Right hindlimb (tissue), 1 donor: Measurements from ENCODE around the gene RAD51B.
A peak's percentile ranks its signal among the peaks of the same experiment; 100 is the strongest.

Experiments
- DNase-seq: peaks from one replicate; pipeline ENCODE4 v3.0.0-alpha.2; 2018

RAD51B gene

DNA sequence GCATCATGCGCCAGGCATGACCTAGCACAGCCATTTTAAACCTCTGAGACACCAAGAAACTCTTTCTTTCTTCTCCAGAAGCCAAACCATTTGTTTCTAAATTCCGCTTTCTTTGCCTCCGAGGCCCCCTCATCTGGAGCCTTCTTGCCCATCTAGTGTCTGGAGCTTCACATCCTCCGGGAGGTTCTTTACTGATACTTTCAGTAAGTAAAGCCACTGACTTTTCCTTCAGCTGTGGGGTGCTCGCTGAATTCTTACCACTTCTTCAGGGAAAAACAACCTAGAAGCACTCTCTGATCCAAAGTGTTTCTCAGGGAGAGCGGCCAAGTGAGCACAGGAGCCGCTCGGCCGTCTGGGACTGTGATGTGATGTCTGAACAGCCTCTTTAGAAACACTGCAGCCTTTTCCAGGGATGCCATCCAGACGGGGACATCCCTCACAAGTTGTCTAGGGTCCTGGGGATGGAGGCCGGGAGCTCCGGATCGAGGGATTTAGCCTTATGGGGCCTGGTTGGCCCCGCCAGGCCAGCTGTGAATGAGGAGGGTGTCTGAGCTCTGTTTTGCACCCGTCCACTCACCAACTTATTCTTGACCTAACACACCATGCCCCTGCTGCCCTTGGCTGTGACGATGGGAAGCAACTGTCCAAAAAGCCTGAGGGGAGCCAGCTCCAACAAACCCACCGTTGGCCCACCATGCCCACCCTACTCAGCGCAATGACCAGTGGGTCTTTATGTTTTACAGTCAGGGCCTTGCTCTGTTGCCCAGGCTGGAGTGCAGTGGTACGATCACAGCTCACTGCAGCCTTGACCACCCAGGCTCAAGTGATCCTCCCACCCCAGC lies 812.7 kb downstream of the RAD51B start:
- DNase-seq: no peak

DNA sequence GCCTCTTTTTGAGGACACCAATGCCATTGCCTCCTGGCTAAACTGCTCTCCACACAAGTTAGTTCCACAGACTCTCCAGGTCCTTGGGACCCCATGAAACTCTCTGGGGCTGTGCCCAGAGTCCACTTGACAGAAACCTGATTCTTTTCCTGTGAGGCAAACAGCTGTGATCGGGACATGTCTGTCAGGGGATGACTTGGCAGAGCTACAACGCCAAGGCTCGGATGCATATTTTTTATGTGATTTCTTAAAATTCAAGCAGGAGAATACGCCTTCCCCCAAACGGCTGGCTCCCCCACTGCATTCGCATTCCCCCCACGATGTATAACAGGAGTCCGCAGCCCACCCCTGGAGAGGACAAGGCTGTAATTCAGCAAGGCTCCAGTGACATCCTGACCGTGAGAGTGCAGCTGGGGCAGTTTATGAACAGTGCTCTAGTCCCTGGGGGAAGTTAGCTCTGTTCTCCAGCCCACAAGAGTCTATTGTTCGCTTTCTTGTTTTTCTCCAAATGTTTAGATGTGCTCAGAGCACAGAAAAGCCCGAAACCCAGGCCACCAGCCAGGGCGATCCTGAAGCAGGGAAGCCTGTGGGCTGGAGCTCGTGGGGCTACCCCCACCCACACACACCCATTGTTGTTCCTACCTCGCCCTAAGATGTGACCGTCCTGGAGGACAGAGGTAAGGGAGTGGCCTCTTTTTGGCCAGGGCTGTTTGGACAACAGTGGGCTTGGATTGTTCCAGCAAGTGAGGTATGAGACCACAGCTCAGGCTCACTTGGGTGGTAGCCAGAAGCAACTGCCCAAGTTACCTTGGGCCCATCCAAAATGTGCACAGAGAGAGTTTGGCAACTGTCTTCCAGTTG lies 813.8 kb downstream of the RAD51B start:
- DNase-seq: peak; percentile 92

DNA sequence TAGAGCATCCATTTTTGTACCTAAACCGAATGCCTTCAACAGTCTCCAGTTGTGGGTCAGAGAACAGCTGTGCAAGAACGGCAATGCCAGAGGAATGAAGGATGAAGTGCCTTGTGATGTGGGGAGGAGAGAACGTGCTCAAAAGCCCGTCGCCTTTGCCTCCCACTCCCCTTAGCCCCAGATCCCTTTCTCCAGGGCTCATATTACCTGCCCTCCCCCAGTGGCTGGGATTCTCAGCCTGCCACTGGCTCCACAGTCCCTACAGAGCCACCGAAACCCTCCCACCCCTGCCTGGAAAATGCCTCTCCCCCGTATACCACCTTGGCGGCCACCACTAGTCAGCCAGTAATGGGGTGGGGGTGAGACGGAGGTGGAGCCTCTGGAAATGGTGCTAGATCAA lies 814.8 kb downstream of the RAD51B start:
- DNase-seq: peak; percentile 60

DNA sequence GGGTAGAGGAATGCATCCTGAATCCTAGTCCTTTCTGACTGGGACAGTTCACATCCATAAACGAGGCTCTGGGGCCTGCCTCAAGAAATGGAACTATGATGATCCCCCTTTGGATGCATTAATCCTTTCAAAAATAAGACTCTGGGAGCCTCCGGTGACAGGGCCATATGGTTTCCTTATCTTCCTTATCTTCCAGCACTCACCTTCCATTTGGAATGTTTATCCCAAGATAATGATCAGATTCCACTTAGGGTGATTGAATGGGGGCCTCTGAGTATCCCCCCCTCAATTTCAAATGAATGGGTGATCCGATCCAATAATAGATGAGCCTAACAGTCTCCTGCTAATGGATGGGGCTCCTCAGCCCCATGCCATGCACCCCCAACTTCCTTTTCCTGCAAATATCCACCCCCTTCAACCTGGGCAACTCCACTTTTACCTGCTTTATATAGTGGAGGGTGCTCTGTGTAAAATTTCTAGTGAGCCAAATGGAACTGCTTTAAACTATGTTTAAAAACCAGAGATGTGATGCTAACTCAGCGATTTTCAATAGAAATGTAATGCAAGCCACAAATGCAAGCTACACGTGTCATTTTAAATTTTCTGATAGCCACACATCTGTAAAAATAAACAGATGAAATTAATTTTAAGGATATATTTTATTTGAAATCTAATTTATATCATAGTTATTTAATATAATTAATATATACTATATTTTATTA lies 815.5 kb downstream of the RAD51B start:
- DNase-seq: no peak

DNA sequence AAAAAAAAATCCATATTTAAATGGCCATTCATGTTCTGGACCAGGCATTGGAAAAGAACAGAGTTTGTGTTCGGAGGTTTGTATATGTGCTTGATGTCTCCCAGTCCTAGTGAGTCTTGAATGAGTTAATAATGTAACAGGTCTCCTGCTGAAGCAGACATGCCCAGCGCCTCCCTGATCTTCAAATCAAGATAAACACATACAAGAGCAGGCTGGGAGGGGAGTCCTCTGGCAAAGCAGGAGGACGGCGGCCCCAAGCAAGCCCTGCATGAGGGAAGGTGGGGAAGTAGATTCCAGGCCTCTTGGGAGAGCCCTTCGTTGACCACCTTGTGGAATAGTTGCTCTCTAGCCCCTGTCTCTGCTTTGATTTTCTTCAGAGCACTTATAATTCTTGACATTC lies 817.0 kb downstream of the RAD51B start:
- no peak for DNase-seq

DNA sequence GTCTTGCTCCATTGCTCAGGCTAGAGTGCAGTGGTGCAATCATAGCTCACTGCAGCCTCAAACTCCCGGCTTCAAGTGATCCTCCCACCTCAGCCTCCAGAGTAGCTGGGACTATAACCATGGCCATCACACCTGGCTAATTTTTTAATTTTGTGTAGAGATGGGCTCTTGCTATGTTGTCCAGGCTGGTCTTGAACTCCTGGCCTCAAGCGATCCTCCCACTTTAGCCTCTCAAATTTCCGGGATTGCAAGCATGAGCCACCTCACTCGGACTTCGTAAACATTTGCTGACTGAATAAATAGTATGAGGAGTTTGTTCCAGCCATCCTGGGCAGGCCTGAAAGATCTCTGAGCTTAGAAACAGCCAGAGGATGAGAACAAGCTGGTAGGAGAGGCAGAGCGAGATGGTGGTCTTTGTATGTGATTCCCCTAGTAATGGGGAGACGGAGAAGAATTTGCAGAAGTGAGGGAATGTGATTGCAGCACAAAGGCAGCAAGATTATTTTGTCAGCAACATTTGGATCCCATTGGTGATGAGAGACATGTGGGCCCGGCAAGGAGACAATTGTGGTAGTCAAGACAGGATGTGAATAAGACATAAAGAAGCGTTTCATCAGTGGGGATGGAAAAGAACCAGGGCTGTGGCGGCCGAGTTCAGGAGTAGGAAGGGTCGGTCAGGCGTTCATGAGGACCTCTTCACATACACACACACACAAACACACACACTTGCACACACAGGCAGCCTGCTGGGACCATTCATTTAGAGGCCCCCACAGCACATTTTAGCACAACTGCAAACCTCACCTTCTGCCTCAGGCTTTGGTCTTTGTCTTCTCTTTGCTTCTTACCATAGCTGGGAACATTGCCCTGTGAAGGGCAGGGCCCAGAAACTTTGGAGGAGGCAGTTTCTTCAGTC lies 817.8 kb downstream of the RAD51B start:
- DNase-seq: peak; percentile 29

DNA sequence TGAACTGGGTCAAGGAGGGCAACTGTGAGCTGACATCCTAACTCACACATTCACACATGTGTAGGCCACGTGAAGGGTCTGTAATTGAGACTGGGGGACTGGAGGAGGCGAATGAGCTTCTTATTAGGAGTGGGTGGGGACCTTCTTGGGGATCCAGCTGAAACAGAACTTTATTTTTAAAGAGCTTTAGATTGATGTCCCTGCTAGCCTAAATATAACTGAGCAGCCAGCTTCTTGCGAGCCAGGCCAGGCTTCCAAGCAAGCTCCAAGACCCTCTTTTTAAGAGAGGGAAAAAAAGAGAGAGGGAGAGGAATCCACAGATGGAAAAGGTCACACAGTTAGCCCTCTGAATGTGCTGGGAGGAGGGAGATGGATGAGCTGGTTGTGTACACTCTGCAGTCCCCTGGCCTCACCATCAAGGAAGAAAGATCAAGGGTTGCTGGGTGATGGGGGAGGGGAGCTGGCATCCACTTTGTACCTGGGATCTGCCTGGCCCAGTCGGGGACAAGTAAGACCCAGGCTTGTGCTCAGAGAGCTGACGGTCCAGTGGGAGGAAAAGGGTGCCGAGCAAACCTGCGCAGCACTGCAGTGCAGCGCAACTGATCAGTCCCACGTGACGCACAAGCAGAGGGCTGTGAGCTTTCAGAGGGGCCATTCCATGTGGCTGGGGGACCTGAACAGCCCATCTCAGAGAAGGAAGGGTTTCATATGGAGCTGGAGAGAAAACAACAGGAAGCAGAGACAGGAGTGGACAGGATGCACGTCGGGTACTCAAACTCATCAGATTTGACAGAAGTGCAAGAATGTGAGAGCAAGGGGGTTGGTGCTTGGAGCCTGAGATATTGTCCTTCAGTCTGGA lies 818.8 kb downstream of the RAD51B start:
- peak; percentile 30 for DNase-seq

DNA sequence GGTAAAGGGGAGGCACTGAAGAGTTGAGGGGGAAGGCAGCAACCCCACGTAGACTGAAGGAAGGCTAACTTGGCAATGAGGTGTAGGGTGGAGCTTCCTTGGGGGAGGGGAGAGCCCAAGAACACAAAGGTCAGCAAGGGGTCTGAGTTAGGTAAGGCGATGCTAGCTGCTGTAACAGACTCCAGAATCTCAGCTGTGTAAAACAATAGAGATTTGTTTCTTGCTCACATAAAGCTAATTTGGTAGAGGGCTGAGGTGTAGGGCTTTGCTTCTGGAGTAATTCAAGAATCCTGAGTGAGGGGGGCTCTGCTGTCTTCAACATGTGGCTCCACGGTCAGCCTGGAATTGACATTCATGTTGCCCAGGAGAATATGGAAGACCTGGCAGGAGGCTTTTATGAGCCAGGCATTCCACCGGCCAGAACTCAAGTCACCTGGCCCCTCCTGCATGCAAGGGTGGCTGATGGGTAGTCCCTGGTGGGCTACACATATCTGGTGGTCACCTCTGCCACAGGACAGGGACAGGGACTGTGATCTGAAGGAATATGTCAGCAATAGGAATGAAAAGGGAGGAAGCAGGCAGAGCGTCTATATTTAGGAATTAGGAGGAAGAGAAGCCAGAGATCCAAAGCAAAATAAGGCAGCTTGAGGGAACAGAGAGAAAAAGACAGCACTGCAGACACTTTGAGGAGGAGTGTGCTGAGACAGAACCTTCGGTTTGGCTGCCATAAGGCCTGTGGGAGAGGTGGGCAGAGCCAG lies 819.6 kb downstream of the RAD51B start:
- peak; percentile 26 for DNase-seq

DNA sequence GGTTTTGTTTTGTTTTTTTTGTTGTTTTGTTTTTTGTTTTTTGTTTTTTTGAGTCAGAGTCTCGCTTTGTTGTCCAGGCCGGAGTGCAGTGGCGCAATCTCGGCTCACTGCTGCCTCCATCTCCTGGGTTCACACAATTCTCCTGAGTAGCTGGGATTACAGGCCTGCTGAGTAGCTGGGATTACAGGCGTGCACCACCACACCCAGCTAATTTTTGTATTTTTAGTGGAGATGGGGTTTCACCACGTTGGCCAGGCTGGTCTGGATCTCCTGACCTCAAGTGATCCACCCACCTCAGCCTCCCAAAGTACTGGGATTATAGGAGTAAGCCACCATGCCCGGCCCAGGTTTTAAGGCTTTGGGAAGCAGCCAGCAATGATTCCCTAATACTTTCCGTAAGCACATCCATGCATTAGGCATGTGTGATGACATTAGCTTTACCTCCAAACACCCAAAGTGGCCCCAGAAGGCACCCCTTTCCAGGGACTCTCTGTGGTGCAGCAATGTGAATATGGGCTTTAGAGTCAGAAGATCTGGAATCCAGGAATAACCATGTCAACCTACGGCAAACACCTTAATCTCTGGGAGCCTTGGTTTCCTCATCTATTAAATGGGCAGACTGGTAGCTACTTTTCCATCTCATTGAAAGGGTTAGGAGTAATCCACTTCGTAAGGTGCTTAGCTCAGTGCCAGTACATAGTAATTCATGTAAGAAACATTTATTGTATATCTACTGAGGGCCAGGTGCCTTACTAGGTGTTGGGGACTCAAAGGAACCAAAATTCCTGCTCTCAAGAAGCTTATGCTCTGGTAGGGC lies 820.4 kb downstream of the RAD51B start:
- no peak for DNase-seq

DNA sequence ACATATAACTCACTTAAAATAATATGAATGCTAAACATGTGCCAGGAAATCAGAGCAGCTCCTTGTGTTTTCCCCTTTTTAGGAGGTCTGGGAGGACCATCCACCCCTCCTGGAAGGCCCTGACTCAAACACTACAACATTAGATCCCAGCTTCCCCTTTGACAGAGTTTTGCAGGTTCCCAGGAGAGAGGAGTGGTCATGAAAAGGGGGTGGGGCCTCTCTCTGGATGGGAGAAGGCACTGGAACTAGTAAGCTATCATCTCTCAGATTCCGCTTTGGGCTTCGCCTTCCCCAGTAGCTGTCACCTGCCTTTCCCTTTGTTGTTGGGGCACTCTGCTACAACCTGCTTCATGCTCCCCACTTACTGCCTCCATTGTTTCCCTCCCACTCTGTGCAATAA lies 824.1 kb downstream of the RAD51B start:
- DNase-seq: no peak

DNA sequence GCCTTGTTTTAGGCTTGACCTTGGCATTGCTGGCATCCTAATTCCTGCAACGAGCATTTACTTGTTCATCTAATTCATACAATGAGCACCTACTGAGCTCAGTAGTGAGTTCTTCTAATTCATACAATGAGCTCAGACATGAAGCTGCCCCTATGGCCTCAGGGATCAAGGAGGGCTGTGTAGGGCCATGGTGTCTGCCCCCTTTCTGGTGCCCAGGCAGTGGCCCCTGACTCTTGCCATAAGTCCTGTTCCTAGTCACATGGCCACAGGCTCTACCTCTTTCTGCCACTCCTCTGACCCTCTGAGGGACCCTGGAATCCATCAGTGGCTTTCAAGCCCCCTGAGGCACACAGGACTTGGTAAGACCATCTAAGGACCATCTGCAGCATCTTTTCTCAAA lies 824.5 kb downstream of the RAD51B start:
- peak; percentile 14 for DNase-seq

DNA sequence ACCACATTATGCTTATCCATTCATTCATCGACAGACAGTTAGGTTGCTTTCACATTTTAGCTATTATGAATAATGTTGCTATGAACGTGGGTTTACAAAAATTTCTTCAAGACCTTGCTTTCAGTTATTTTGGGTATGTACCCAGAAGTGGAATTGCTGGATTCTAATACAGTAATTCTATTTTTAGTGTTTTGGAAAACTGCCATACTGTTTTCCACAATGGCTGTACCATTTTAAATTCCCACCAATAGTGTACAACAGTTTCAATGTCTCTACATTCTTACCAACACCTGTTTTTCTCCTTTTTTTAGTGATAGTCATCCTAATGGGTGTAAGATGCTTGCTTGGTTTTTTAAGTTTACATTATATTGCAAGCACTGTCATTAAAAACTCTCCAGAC lies 825.8 kb downstream of the RAD51B start:
- DNase-seq: no peak

DNA sequence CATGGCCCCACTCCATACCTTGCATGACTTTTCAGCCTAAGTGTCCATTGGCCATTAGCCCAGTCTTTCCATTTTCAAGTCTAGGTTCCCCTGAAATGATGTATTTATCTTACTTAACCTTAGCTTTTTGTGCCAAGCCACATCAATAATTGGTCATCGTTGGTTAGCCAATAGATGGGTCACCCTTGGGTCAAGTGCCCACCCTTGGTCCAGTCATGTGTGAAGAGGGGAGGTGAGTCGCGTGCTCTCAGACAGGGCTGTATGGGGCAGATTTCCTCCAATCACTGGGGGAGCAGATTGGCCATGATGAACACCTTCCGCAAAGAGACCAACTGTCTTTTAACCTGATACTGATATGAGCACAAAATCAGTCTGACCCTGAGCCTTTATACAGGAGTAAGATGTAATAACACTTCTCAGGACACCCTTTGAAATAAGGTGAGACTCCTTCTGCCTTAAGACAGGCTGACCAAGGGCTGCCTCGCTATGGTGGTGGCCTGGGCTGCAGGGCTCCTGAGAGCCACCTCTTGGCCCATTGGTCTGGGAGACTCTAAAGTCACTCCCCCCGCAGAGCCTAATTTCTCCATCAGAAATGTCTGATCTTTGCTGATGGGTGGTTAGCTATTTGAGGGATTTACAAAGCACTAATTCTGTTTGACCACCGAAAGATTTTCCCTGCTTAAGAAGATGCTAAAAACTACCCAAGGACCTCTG lies 830.1 kb downstream of the RAD51B start:
- no peak for DNase-seq

DNA sequence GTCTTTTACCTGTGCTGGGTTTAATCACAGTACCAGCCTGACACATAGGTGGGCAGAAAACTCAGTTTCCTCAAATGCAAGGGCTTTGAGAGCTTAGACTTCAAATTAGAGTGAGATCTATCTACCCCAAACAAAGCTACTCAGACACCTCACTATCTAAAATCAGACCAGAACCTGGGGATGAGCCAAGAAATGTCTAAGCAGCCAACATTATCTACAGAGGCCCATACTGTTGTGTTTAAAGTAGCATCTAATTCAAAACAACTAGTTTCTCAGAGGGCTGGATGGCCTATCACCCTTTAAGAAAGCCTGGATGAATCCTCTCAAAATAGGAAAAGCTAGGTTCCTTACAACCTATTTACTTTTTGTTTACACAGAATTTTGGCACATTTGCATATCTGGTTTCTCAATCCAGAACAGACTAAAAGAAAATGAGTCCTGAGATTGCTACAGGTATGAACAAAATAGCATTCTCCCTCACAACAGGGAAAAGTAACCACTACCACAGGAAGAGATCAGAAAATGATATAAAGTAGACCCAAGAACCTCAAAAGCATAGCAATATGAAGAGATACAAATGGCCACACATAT lies 830.9 kb downstream of the RAD51B start:
- no peak for DNase-seq

DNA sequence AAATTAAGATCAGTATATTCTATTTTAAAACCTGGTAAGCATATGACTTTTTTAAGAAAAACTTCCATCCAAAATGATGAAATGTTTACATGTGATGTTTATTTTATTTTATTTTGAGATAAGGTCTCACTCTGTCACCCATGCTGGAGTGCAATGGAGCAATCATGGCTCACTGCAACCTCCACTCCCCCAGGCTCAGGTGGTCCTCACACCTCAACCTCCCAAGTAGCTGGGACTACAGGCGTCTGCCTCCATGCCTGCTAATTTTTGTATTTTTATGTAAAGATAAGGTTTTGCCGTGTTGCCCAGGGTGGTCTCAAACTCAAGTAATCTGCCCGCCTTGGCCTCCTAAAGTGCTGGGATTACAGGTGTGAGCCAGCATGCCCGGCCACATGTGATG lies 831.5 kb downstream of the RAD51B start:
- no peak for DNase-seq

DNA sequence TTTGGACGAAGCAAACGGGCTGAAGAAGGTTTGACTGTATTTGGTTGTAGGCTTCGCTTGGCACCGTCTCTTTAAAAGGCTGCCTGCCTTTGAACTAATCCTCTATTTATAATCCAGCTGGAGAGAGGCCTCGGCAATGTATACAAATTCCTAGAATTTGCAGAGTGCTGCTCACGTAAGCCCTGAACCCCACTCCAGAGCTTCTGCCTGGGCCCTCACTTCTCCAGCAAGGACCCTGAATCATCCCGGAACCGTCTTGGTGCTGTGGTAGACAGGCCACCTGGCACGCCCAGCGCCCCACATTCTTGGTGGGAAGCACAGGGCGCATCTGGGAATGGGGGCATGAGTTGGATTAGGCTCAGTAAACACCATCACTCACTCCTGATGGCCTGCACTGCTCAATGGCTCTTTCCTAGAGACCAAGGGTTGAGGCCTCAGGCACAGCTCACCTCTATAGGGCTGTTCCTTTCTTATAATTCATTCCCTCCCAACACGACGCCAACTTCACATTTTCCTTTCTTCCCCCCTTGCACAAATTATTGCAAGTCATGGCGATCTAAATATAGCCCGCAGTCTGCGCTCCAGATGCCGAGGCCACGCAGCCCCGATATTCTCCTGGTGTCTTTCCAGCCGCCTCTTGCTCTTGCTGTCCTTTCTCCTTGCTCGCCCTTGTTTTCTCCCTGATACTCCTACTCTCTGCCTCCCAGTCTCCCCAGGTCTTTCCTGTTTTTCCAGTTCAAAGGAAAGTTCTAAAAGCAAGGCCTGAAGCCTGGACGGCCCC lies 832.3 kb downstream of the RAD51B start:
- DNase-seq: peak; percentile 49

DNA sequence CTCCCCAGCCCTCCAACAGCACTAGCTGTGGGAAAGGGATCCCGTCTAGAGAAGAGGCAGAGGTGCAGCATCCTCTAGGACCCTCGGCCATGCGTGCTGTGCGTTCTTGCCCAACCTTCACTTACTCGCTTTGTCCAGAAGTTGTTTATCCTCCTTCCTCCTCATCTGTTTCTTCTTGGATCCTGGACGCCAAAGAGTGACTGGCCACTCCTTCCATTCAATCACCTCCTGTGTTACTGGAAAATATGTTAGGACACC lies 832.8 kb downstream of the RAD51B start:
- DNase-seq: peak; percentile 18

DNA sequence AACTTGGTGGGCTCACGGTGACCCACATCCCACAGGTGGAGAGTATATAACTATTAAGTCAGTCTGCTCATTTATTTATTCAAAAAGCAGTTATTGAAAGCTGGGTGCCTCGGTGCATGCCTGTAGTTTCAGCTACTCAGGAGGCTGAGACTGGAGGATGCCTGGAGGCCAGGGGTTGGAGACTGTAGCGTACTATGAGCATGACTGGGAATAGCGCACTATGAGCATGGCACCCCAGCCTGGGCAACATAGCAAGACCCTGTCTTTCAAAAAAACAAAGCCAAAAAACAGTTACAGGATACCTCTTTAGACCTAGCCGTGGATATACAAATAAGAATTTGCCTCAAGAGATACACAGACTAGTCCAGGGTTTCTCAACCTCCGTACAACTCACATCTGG lies 833.5 kb downstream of the RAD51B start:
- peak; percentile 1 for DNase-seq
